Ovary (tissue), 3 donors: ENCODE measurements around the gene ITGB7.

Experiments
- POLR2A ChIP-seq: fragments of 450-650 bp; IDR thresholded peaks from one replicate; pipeline ENCODE4 v1.6.1; 2017; ENCODE audit warnings: antibody characterized with exemption, mild to moderate bottlenecking, moderate library complexity
- TF ChIP-seq, protein P1 (sequence below), 3 donors: fragments of 450-650 bp in 2 of 3; fragments of 200-600 bp in 1 of 3; IDR thresholded peaks; one replicate each; pipeline versions ENCODE4 v1.5.1 to v1.8.0; 2016 to 2022; ENCODE audit warnings: antibody characterized with exemption in 3 of 3, mild to moderate bottlenecking in 1 of 3
- donor health status: DM: no; HTN: no; CAD: no.

DNA sequence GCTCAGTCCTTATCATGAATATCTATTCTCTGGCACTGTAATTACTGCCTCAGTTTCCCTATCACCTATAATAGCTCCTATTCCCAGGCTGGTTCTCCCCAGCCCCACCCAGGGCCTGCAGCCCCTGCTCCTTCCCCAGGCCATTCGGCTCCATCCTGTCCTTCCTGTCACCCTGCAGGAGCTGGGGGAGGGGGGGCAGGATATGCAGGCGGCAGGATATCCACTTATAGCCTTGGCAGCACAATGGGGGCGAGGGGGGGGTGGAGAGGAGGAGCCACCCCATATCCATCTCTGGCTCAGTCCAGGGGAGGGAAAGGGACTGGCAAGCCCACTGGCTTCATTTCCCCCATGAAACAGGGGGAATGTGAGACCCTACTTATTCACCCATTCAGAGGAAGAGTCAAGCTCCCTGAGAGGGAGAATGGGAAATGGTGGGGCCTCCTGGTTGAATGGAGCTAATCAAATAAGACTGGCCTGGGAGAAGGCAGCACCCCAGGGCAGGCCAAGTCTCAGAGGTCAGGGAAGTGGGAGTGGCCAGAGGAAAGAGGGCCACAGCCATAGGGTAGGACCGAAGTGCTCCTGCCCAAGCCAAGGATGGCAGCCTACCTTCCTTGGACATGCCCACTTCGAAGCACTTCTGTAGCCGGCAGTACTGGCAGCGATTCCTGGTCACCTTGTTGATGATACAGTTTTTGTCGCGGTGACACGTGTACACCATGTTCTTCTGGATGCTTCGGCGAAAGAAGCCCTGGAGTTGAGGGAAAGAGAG lies 7.8 kb upstream of the ITGB7 start:
- TF ChIP-seq, protein P1, sequence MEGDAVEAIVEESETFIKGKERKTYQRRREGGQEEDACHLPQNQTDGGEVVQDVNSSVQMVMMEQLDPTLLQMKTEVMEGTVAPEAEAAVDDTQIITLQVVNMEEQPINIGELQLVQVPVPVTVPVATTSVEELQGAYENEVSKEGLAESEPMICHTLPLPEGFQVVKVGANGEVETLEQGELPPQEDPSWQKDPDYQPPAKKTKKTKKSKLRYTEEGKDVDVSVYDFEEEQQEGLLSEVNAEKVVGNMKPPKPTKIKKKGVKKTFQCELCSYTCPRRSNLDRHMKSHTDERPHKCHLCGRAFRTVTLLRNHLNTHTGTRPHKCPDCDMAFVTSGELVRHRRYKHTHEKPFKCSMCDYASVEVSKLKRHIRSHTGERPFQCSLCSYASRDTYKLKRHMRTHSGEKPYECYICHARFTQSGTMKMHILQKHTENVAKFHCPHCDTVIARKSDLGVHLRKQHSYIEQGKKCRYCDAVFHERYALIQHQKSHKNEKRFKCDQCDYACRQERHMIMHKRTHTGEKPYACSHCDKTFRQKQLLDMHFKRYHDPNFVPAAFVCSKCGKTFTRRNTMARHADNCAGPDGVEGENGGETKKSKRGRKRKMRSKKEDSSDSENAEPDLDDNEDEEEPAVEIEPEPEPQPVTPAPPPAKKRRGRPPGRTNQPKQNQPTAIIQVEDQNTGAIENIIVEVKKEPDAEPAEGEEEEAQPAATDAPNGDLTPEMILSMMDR (IDR thresholded peaks at IDR 0.05) = no peak
- TF ChIP-seq POLR2A = no peak
